Stimulated activated CD4-positive, alpha-beta T cell treated with anti-CD3 and anti-CD28 coated beads, Interleukin-4, amount 100 ng/mL, for 1 hour (primary cell): Measurements from ENCODE around the gene ERO1A.

Experiments used
- DNase-seq: peaks from one replicate; pipeline ENCODE4 v3.0.0-alpha.2; 2020

Gene ERO1A

GRCh38 chr14:52599974-52600373 is 95.4 kb downstream of the ERO1A start:
- DNase-seq = no peak

GRCh38 chr14:52598568-52598967 is 96.8 kb downstream of the ERO1A start:
- no peak for DNase-seq

GRCh38 chr14:52596861-52597260 is 98.5 kb downstream of the ERO1A start:
- DNase-seq = no peak

GRCh38 chr14:52596320-52596719 is 99.0 kb downstream of the ERO1A start:
- DNase-seq = no peak

GRCh38 chr14:52590318-52590717 is 105.0 kb downstream of the ERO1A start:
- no peak for DNase-seq
